ENCODE measurements around the gene RANBP3.

Gene RANBP3

GRCh38 chr19:5922161-5922545 lies 55.8 kb downstream of the RANBP3 start:
- no peak for DNase-seq (ENCODE audit: low spot score)
- TF ChIP-seq CTCF (IDR thresholded peaks at IDR 0.05; ENCODE audit: borderline replicate concordance, control extremely low read depth, extremely low read depth, insufficient read depth, missing control alignments): no peak
- in situ Hi-C loops (cut with MboI; ENCODE audit: low sequenced_read_pairs, unreplicated experiment): no loop called here

DNA sequence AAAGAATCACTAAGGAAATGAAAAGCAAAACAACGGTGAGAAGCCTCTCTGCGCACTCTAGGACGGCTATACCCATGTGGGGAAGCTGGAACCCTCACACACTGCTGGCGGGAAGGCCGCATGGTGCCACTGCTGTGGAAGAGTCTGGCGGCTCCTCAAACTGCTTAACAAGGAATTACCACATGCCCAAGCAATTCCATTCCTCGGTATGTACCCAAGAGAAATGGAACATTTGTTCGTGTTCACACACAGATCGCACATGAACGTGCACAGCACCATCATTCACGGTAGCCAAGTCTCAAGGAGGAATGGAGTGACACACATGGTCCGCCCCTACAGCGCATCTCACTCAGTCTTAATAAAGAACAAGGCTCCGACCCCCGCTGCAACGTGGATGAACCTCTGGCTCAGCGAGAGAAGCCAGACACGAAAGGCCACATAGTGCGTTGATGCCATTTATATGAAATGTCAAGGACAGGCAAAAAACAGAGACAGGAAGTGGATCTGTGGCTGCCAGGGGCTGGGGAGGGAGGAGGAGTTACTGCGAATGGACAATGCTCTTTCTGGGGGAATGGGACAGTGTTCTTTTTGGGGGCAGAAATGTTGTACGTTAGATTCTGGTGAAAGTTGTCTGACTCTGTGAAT lies 56.3 kb downstream of the RANBP3 start:
- DNase-seq (ENCODE audit: low spot score): no peak
- in situ Hi-C loops (cut with MboI; ENCODE audit: low sequenced_read_pairs, unreplicated experiment): no loop called here
- TF ChIP-seq CTCF (IDR thresholded peaks at IDR 0.05; ENCODE audit: borderline replicate concordance, control extremely low read depth, extremely low read depth, insufficient read depth, missing control alignments): no peak

- TF ChIP-seq CTCF (IDR thresholded peaks at IDR 0.05; ENCODE audit: borderline replicate concordance, control extremely low read depth, extremely low read depth, insufficient read depth, missing control alignments): no peak
- no peak for DNase-seq (ENCODE audit: low spot score)
- in situ Hi-C loops (cut with MboI; ENCODE audit: low sequenced_read_pairs, unreplicated experiment): no loop called here
Measured at GRCh38 chr19:5918463-5919079, 59.4 kb downstream of the RANBP3 start.

GRCh38 chr19:5917431-5918107 lies 60.4 kb downstream of the RANBP3 start:
- no peak for DNase-seq (ENCODE audit: low spot score)
- in situ Hi-C loops (cut with MboI; ENCODE audit: low sequenced_read_pairs, unreplicated experiment): no loop called here
- TF ChIP-seq CTCF (IDR thresholded peaks at IDR 0.05; ENCODE audit: borderline replicate concordance, control extremely low read depth, extremely low read depth, insufficient read depth, missing control alignments): no peak

DNA sequence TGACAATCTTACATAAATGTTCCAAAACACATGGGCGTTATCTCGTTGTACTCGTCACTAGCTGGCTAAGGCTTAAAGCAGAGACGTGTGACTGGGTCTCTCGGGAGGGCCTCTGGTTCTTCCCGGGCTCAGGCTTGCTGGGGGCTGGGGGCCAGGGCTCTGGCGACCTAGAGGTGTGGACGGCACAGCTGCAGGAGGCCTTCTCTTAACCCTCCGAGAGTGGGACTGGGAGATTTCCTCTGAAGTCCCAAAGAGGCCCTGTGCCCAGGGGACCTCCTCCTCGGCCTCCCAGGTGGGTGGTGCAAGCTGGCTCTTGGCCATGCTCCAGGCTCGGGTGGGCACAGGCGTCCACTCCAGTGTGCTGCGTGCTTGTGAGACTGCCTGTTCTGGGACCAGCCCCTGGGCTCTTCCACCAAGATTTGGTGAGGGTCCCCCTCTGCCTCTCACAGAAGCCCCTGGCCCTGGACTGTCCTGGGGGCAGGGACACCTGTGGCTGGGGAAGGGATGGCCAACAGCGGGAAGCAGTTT lies 61.7 kb downstream of the RANBP3 start:
- TF ChIP-seq CTCF (IDR thresholded peaks at IDR 0.05; ENCODE audit: borderline replicate concordance, control extremely low read depth, extremely low read depth, insufficient read depth, missing control alignments): no peak
- in situ Hi-C loops (cut with MboI; ENCODE audit: low sequenced_read_pairs, unreplicated experiment): no loop called here
- no peak for DNase-seq (ENCODE audit: low spot score)

DNA sequence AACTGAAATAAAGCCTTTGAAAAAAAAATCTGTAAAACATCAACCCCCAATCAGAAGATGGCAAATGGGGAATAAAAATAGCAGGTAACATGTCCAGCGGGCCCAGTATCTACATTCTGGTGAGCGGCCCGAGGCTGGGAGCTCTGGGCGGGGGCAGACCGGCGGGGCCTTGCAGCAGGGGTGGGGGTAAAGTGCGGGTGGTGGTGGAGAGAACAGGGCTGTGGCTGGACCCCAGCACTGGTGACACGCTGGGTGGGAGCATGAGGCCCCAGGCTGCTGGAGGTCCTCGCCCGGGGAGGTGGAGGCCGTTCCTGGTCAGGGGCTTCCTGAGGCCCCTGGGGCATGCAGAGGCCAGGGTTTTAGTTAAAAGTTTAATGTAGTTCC lies 62.2 kb downstream of the RANBP3 start:
- DNase-seq (ENCODE audit: low spot score): no peak
- in situ Hi-C loops (cut with MboI; ENCODE audit: low sequenced_read_pairs, unreplicated experiment): no loop called here
- TF ChIP-seq CTCF (IDR thresholded peaks at IDR 0.05; ENCODE audit: borderline replicate concordance, control extremely low read depth, extremely low read depth, insufficient read depth, missing control alignments): no peak

All from GM13976 (cell line).